GM21381 (cell line): ENCODE results near the gene LPIN1.
"Not testable (repeated sequence)": the region's sequence is repeated elsewhere in the genome, so short reads cannot be mapped to it uniquely, and the experiment has no call there.

Experiments used
- ATAC-seq: cut with Tn5 transposase; IDR thresholded peaks from one replicate; pipeline ENCODE4 v1.9.1; 2021; ENCODE audit warnings: mild to moderate bottlenecking, moderate library complexity; ENCODE audit not compliant: unreplicated experiment

Gene LPIN1

GRCh38 chr2:11829324-11829946 is 83.0 kb downstream of the LPIN1 start:
- ATAC-seq = peak; percentile 38

GRCh38 chr2:11829947-11830707 is 83.7 kb downstream of the LPIN1 start:
- ATAC-seq = peak; percentile 78

GRCh38 chr2:11830708-11831301 is 84.4 kb downstream of the LPIN1 start:
- no peak for ATAC-seq

- ATAC-seq = no peak
Measured at GRCh38 chr2:11831415-11831814, 85.0 kb downstream of the LPIN1 start.

GRCh38 chr2:11832531-11832930 is 86.1 kb downstream of the LPIN1 start:
- no peak for ATAC-seq

GRCh38 chr2:11833601-11834000 is 87.2 kb downstream of the LPIN1 start:
- ATAC-seq = no peak

GRCh38 chr2:11835403-11835802 is 89.0 kb downstream of the LPIN1 start:
- ATAC-seq = no peak

- no peak for ATAC-seq
Measured at GRCh38 chr2:11836647-11837219, 90.3 kb downstream of the LPIN1 start.

GRCh38 chr2:11837875-11838734 is 91.7 kb downstream of the LPIN1 start:
- ATAC-seq = no peak

GRCh38 chr2:11839916-11840315 is 93.5 kb downstream of the LPIN1 start:
- no peak for ATAC-seq

GRCh38 chr2:11842336-11842735 is 95.9 kb downstream of the LPIN1 start:
- ATAC-seq = no peak

- ATAC-seq = not testable (repeated sequence)
Measured at GRCh38 chr2:11844798-11845197, 98.4 kb downstream of the LPIN1 start.

GRCh38 chr2:11847935-11848334 is 101.5 kb downstream of the LPIN1 start:
- ATAC-seq = not testable (repeated sequence)

GRCh38 chr2:11850082-11850481 is 103.7 kb downstream of the LPIN1 start:
- no peak for ATAC-seq

- ATAC-seq = no peak
Measured at GRCh38 chr2:11852526-11853196, 106.2 kb downstream of the LPIN1 start.

- ATAC-seq = no peak
Measured at GRCh38 chr2:11853197-11853588, 106.8 kb downstream of the LPIN1 start.

- no peak for ATAC-seq
Measured at GRCh38 chr2:11855064-11855760, 108.8 kb downstream of the LPIN1 start.

GRCh38 chr2:11856095-11856494 is 109.7 kb downstream of the LPIN1 start:
- ATAC-seq = no peak

- no peak for ATAC-seq
Measured at GRCh38 chr2:11858883-11859282, 112.5 kb downstream of the LPIN1 start.

- not testable (repeated sequence) for ATAC-seq
Measured at GRCh38 chr2:11859975-11860374, 113.5 kb downstream of the LPIN1 start.
